Measurements from ENCODE around the gene CORO7.

GRCh38 chr16:4416200-4417032, at the start of gene CORO7:
- TF ChIP-seq CTCF (IDR thresholded peaks at IDR 0.05; ENCODE audit: insufficient read depth, low read length) (no peak), GABPA (IDR thresholded peaks at IDR 0.05; ENCODE audit: low read depth) (no peak), SPI1 (IDR thresholded peaks at IDR 0.05; ENCODE audit: borderline replicate concordance, low read depth) (no peak), REST (IDR thresholded peaks at IDR 0.05; ENCODE audit: insufficient replicate concordance, low read depth) (no peak)

Data from HL-60 (cell line).